GM23248 (cell line): Measurements from ENCODE around the gene VHLL.

Experiments used
- EZH2 ChIP-seq: fragments of 200-600 bp; sonication (generic); IDR thresholded peaks from 2 replicates; pipeline ENCODE4 v1.6.1; 2018; ENCODE audit warnings: antibody characterized with exemption, mild to moderate bottlenecking; ENCODE audit not compliant: insufficient read depth, poor library complexity, severe bottlenecking
- EZH2phosphoT487 ChIP-seq: fragments of 200-600 bp; sonication (generic); IDR thresholded peaks from 2 replicates; pipeline ENCODE4 v1.6.1; 2018; ENCODE audit warnings: antibody characterized with exemption, moderate library complexity, mild to moderate bottlenecking, low read depth; ENCODE audit not compliant: insufficient read depth

DNA sequence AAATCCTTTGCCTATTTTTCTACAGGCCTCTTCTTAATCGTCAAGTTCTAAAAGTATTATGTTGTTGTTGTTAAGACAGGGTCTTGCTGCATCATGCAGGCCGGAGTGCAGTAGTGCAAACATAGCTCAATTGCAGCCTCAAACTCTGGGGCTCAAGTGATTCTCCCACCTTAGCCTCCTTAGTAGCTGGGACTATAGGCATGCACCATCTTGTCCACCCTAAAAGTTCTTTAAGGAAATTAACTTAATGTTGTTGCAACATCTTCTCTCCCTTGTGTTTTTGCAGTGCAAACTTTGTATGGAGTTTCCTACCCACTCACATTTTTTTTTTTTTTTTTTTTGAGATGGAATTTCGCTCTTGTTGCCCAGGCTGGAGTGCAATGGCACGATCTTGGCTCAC is 4.1 kb upstream of the VHLL start:
- TF ChIP-seq EZH2phosphoT487 (no peak), EZH2 (no peak)
